NCI-H2196 treated with DMSO at 0.1 percent for 48 hours (cell line): ENCODE results near the gene ADM.

Experiments used
- DNase-seq: peaks from one replicate; lab custom pipeline; 2025; ENCODE audit not compliant: unreplicated experiment; lab: John Stamatoyannopoulos, UW

The ADM gene

GRCh38 chr11:10289765-10290380 lies 15.0 kb upstream of the ADM start:
- DNase-seq: no peak

- DNase-seq: no peak
These were observed 12.9 kb upstream of the ADM start for GRCh38 chr11:10291801-10292638.

- peak; percentile 27 for DNase-seq
These were observed 11.2 kb upstream of the ADM start, which contains the start of gene SBF2 for GRCh38 chr11:10293423-10294289. Gene SBF2, minus strand, starts transcription at chr11:10294219. Its CDS starts 150 bp downstream, at chr11:10294069.

- no peak for DNase-seq
These were observed 10.5 kb upstream of the ADM start for GRCh38 chr11:10294290-10294953.

- no peak for DNase-seq
These were observed 9.6 kb upstream of the ADM start for GRCh38 chr11:10295064-10295901.

- peak; percentile 58 for DNase-seq
These were observed 6.5 kb upstream of the ADM start for GRCh38 chr11:10298342-10298741.

- no peak for DNase-seq
These were observed 3.1 kb upstream of the ADM start for GRCh38 chr11:10301656-10302358.

- DNase-seq: peak; percentile 44
These were observed 2.5 kb upstream of the ADM start for GRCh38 chr11:10302359-10302743.

GRCh38 chr11:10302744-10303557 lies 1.9 kb upstream of the ADM start:
- peak; percentile 58 for DNase-seq

GRCh38 chr11:10303558-10304363 lies 1.1 kb upstream of the ADM start:
- no peak for DNase-seq

- no peak for DNase-seq
These were observed 540 bp downstream of the ADM start for GRCh38 chr11:10305262-10305963.

- no peak for DNase-seq
These were observed 1.4 kb downstream of the ADM start for GRCh38 chr11:10305964-10306918.

- DNase-seq: no peak
These were observed 2.1 kb downstream of the ADM start for GRCh38 chr11:10307022-10307399.

GRCh38 chr11:10307400-10308200 lies 2.7 kb downstream of the ADM start:
- DNase-seq: peak; percentile 84

- no peak for DNase-seq
These were observed 3.5 kb downstream of the ADM start for GRCh38 chr11:10308201-10308954.
